Measurements from ENCODE around the gene SDK2.

Gene SDK2

GRCh38 chr17:73360961-73361761 lies 283.1 kb downstream of the SDK2 start:
- no peak for DNase-seq (ENCODE audit: low read depth)

- DNase-seq (ENCODE audit: low read depth) = no peak
Measured at GRCh38 chr17:73359987-73360410, 284.2 kb downstream of the SDK2 start.

- no peak for DNase-seq (ENCODE audit: low read depth)
Measured at GRCh38 chr17:73359352-73359751, 284.9 kb downstream of the SDK2 start.

- DNase-seq (ENCODE audit: low read depth) = no peak
Measured at GRCh38 chr17:73358668-73359067, 285.6 kb downstream of the SDK2 start.

GRCh38 chr17:73357981-73358380 lies 286.3 kb downstream of the SDK2 start:
- no peak for DNase-seq (ENCODE audit: low read depth)

- DNase-seq (ENCODE audit: low read depth) = no peak
Measured at GRCh38 chr17:73357318-73357717, 286.9 kb downstream of the SDK2 start.

GRCh38 chr17:73356561-73357170 lies 287.6 kb downstream of the SDK2 start:
- DNase-seq (ENCODE audit: low read depth) = no peak

- DNase-seq (ENCODE audit: low read depth) = no peak
Measured at GRCh38 chr17:73354423-73355284, 289.6 kb downstream of the SDK2 start.

GRCh38 chr17:73352261-73352660 lies 292.0 kb downstream of the SDK2 start:
- DNase-seq (ENCODE audit: low read depth) = no peak

GRCh38 chr17:73351764-73352163 lies 292.5 kb downstream of the SDK2 start:
- no peak for DNase-seq (ENCODE audit: low read depth)

- no peak for DNase-seq (ENCODE audit: low read depth)
Measured at GRCh38 chr17:73350864-73351263, 293.4 kb downstream of the SDK2 start.

- DNase-seq (ENCODE audit: low read depth) = no peak
Measured at GRCh38 chr17:73349647-73350046, 294.6 kb downstream of the SDK2 start.

- no peak for DNase-seq (ENCODE audit: low read depth)
Measured at GRCh38 chr17:73349138-73349537, 295.1 kb downstream of the SDK2 start.

- no peak for DNase-seq (ENCODE audit: low read depth)
Measured at GRCh38 chr17:73348829-73349095, 295.5 kb downstream of the SDK2 start.

GRCh38 chr17:73348018-73348828 lies 296.0 kb downstream of the SDK2 start:
- no peak for DNase-seq (ENCODE audit: low read depth)

- no peak for DNase-seq (ENCODE audit: low read depth)
Measured at GRCh38 chr17:73347351-73347750, 296.9 kb downstream of the SDK2 start.

GRCh38 chr17:73346501-73347162 lies 297.6 kb downstream of the SDK2 start:
- no peak for DNase-seq (ENCODE audit: low read depth)

GRCh38 chr17:73343739-73344454 lies 300.3 kb downstream of the SDK2 start:
- no peak for DNase-seq (ENCODE audit: low read depth)

GRCh38 chr17:73343168-73343634 lies 301.0 kb downstream of the SDK2 start:
- DNase-seq (ENCODE audit: low read depth) = no peak

- no peak for DNase-seq (ENCODE audit: low read depth)
Measured at GRCh38 chr17:73342541-73343167, 301.6 kb downstream of the SDK2 start.
